OCI-LY3 (cell line): ENCODE results near the gene PSMD11.

Source experiments
- EZH2phosphoT487 ChIP-seq: fragments of 200-600 bp; shearing (Covaris generic); IDR thresholded peaks from 2 replicates; pipeline ENCODE4 v1.6.1; 2018; ENCODE audit warnings: antibody characterized with exemption, mixed run types, low read depth
- TF ChIP-seq, protein P1 (sequence below): fragments of 200-600, 300-600 bp; sonication (generic); IDR thresholded peaks from 2 replicates; pipeline ENCODE4 v1.5.1; 2014; ENCODE audit warnings: antibody characterized with exemption, low read length, low read depth

- TF ChIP-seq, protein P1, sequence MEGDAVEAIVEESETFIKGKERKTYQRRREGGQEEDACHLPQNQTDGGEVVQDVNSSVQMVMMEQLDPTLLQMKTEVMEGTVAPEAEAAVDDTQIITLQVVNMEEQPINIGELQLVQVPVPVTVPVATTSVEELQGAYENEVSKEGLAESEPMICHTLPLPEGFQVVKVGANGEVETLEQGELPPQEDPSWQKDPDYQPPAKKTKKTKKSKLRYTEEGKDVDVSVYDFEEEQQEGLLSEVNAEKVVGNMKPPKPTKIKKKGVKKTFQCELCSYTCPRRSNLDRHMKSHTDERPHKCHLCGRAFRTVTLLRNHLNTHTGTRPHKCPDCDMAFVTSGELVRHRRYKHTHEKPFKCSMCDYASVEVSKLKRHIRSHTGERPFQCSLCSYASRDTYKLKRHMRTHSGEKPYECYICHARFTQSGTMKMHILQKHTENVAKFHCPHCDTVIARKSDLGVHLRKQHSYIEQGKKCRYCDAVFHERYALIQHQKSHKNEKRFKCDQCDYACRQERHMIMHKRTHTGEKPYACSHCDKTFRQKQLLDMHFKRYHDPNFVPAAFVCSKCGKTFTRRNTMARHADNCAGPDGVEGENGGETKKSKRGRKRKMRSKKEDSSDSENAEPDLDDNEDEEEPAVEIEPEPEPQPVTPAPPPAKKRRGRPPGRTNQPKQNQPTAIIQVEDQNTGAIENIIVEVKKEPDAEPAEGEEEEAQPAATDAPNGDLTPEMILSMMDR: no peak
- no peak for TF ChIP-seq EZH2phosphoT487
Measured at GRCh38 chr17:32486111-32486700, 41.9 kb downstream of the PSMD11 start.
